OCI-LY7 (cell line): Measurements from ENCODE around the gene COL5A1.

ENCODE experiments used
- EZH2phosphoT487 ChIP-seq: fragments of 200-600 bp; sonication (generic); IDR thresholded peaks from 2 replicates; pipeline ENCODE4 v1.6.1; 2018; ENCODE audit warnings: low read depth, borderline replicate concordance, mild to moderate bottlenecking, mixed run types, antibody characterized with exemption, low read length, moderate library complexity, mixed read lengths
- TF ChIP-seq, protein P1 (sequence below): fragments of 200-600 bp; sonication (generic); conservative IDR thresholded peaks from 2 replicates; pipeline ENCODE4 v1.5.1; 2014; ENCODE audit warnings: mild to moderate bottlenecking, antibody characterized with exemption, low read length, moderate library complexity, mixed read lengths

DNA sequence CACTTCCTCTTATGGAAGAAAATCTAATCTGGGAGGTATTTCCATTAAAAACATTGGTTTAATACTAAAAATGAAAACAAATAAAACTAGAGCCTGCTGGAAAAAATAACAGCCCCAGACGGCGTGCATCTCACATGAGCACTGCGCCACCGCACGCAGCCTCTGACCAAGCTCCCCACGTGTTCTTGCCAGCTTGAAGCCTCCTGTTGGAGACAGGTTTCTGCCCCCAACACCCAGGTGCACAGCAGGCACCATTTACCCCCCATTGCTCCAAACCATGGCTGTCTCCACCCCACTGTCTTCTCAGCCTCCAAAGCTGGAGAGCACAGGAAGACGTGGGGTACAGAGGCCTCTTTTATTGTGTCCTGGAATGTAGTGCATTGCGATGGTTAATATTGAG lies 10.7 kb upstream of the COL5A1 start:
- TF ChIP-seq, protein P1, sequence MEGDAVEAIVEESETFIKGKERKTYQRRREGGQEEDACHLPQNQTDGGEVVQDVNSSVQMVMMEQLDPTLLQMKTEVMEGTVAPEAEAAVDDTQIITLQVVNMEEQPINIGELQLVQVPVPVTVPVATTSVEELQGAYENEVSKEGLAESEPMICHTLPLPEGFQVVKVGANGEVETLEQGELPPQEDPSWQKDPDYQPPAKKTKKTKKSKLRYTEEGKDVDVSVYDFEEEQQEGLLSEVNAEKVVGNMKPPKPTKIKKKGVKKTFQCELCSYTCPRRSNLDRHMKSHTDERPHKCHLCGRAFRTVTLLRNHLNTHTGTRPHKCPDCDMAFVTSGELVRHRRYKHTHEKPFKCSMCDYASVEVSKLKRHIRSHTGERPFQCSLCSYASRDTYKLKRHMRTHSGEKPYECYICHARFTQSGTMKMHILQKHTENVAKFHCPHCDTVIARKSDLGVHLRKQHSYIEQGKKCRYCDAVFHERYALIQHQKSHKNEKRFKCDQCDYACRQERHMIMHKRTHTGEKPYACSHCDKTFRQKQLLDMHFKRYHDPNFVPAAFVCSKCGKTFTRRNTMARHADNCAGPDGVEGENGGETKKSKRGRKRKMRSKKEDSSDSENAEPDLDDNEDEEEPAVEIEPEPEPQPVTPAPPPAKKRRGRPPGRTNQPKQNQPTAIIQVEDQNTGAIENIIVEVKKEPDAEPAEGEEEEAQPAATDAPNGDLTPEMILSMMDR, result no peak
- no peak for TF ChIP-seq EZH2phosphoT487
